SU-DHL-6 (cell line): ENCODE measurements around the gene FANCC.
A peak's percentile ranks its signal among the peaks of the same experiment; 100 is the strongest.

ENCODE experiments used
- H2AFZ ChIP-seq: fragments of 200-600 bp; sonication (generic); 2 replicates; pipeline ENCODE4 v1.6.1; 2014; ENCODE audit warnings: low read depth, mild to moderate bottlenecking, moderate library complexity, mixed read lengths, antibody characterized with exemption, low read length; ENCODE audit not compliant: severe bottlenecking
- H3F3A ChIP-seq: fragments of 200-600 bp; shearing (Covaris generic); 2 replicates; pipeline ENCODE4 v1.6.0; 2016; ENCODE audit warnings: antibody characterized with exemption, mild to moderate bottlenecking; ENCODE audit not compliant: insufficient read depth
- H3K27ac ChIP-seq: fragments of 200-600 bp; sonication (generic); 2 replicates; pipeline ENCODE4 v1.5.1; 2016; ENCODE audit warnings: low read depth, mild to moderate bottlenecking, low read length, moderate library complexity, mixed read lengths
- H3K27me3 ChIP-seq: fragments of 200-600 bp; sonication (generic), shearing (Covaris generic); 2 replicates; pipeline ENCODE4 v1.6.0; 2014; ENCODE audit warnings: mild to moderate bottlenecking, low read length
- H3K36me3 ChIP-seq: fragments of 200-600 bp; sonication (generic); 2 replicates; pipeline ENCODE4 v1.6.1; 2014; ENCODE audit warnings: mild to moderate bottlenecking, low read length, mixed read lengths
- H3K4me2 ChIP-seq: fragments of 300-600, 200-600 bp; shearing (Covaris generic), sonication (generic); 2 replicates; pipeline ENCODE4 v1.6.0; 2014; ENCODE audit warnings: low read length, low read depth, mild to moderate bottlenecking; ENCODE audit not compliant: poor library complexity, severe bottlenecking
- H3K4me3 ChIP-seq: fragments of 200-600 bp; sonication (generic); 2 replicates; pipeline ENCODE4 v1.5.1; 2014; ENCODE audit warnings: antibody characterized with exemption, low read length, mild to moderate bottlenecking, mixed read lengths; ENCODE audit not compliant: insufficient read depth, poor library complexity, severe bottlenecking
- H3K79me2 ChIP-seq: fragments of 200-600 bp; sonication (generic); 2 replicates; pipeline ENCODE4 v1.6.1; 2014; ENCODE audit warnings: mild to moderate bottlenecking, low read length, moderate library complexity; ENCODE audit not compliant: insufficient read depth
- H3K9ac ChIP-seq: fragments of 200-600 bp; sonication (generic); 2 replicates; pipeline ENCODE4 v1.7.0; 2014; ENCODE audit warnings: mild to moderate bottlenecking, low read length
- H3K9me2 ChIP-seq: fragments of 200-600 bp; sonication (generic); replicated peaks from 2 replicates; pipeline ENCODE4 v1.6.1; 2014; ENCODE audit warnings: low read length; ENCODE audit not compliant: insufficient read depth
- H3K9me3 ChIP-seq: fragments of 200-600 bp; sonication (generic); 2 replicates; pipeline ENCODE4 v1.6.1; 2014; ENCODE audit warnings: low read length, mixed read lengths; ENCODE audit not compliant: insufficient read depth
- H4K20me1 ChIP-seq: fragments of 200-600 bp; sonication (generic); 2 replicates; pipeline ENCODE4 v1.6.1; 2014; ENCODE audit warnings: low read depth, mild to moderate bottlenecking, antibody characterized with exemption, low read length, moderate library complexity, mixed read lengths
- EZH2phosphoT487 ChIP-seq: fragments of 200-600 bp; sonication (generic), shearing (Covaris generic); conservative IDR thresholded peaks from 2 replicates; pipeline ENCODE4 v1.6.1; 2018; ENCODE audit warnings: mild to moderate bottlenecking, antibody characterized with exemption, low read length, moderate library complexity, mixed read lengths
- TF ChIP-seq, protein P1 (sequence below): fragments of 200-600 bp; sonication (generic); IDR thresholded peaks from one replicate; pipeline ENCODE4 v1.5.1; 2017; ENCODE audit warnings: antibody characterized with exemption, mild to moderate bottlenecking, low read length, moderate library complexity; ENCODE audit not compliant: insufficient read depth, poor library complexity, severe bottlenecking

The FANCC gene

DNA sequence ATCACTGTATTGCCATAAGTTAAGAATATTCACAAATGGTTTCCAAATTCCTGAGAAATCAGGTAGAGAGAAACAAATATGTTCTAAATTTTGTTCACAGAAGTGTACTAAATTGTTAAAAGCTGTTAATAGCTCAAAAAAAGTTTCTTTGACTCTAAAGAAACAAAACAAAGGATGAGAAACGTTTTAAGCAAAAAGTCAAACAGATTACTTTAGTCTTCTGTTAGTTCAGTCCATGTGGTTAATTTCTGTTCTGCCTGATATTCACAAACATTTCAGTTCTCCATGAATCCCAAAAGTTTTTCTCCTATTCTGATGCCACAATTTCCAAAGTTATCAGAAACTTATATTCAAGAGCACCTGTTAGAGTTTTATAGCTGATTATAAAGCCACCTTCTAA is 7.7 kb upstream of the FANCC start:
- Histone ChIP-seq H3K4me3 (no peak overlapping the region), H3K79me2 (no peaks in the 10 kb centered on the region), H3K27ac (no peak overlapping the region), H3K4me2 (no peak overlapping the region), H3F3A (no peaks in the 10 kb centered on the region), H4K20me1 (no peaks in the 10 kb centered on the region), H2AFZ (no peak overlapping the region), H3K27me3 (no peaks in the 10 kb centered on the region), H3K9me3 (peaks cover 21% of the 10 kb centered on the region; the same call in 1 of the 2 replicates), H3K36me3 (peaks cover 8% of the 10 kb centered on the region; the same call in 1 of the 2 replicates), H3K9ac (no peak overlapping the region), H3K9me2 (no peaks in the 10 kb centered on the region)
- TF ChIP-seq, protein P1, sequence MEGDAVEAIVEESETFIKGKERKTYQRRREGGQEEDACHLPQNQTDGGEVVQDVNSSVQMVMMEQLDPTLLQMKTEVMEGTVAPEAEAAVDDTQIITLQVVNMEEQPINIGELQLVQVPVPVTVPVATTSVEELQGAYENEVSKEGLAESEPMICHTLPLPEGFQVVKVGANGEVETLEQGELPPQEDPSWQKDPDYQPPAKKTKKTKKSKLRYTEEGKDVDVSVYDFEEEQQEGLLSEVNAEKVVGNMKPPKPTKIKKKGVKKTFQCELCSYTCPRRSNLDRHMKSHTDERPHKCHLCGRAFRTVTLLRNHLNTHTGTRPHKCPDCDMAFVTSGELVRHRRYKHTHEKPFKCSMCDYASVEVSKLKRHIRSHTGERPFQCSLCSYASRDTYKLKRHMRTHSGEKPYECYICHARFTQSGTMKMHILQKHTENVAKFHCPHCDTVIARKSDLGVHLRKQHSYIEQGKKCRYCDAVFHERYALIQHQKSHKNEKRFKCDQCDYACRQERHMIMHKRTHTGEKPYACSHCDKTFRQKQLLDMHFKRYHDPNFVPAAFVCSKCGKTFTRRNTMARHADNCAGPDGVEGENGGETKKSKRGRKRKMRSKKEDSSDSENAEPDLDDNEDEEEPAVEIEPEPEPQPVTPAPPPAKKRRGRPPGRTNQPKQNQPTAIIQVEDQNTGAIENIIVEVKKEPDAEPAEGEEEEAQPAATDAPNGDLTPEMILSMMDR: no peak
- TF ChIP-seq EZH2phosphoT487: no peak

DNA sequence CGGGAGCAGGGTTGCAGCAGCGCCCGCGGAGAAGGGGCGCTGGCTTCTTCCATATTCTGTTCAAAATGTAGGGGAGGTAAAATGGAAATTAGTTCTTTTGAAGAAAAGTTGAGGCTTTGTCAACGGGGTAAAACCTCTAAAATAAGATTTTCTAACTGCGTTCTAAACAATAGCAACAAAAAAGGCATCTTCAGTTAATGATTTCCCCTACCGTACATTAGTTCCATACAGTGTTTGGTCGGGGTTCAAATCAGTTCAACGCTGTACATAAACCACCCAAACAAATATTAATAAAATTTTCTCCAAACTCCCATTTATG is 343 bp upstream of the FANCC start:
- TF ChIP-seq, protein P1: no peak
- no peak for TF ChIP-seq EZH2phosphoT487
- Histone ChIP-seq H3K4me2 (peak overlapping the region; percentile 94), H3K9me2 (no peaks in the 10 kb centered on the region), H4K20me1 (0 out of 2 replicates have a peak, but pooled peaks cover 4% of the 10 kb centered on the region), H3K4me3 (peak overlapping the region; percentile 90), H2AFZ (peak overlapping the region; percentile 99), H3K27me3 (no peaks in the 10 kb centered on the region), H3K79me2 (peaks cover 13% of the 10 kb centered on the region; the same call in 1 of the 2 replicates), H3F3A (peaks cover 14% of the 10 kb centered on the region; the same call in 1 of the 2 replicates), H3K9ac (peak overlapping the region; percentile 98), H3K9me3 (no peaks in the 10 kb centered on the region), H3K27ac (peak overlapping the region; percentile 93), H3K36me3 (no peaks in the 10 kb centered on the region)

DNA sequence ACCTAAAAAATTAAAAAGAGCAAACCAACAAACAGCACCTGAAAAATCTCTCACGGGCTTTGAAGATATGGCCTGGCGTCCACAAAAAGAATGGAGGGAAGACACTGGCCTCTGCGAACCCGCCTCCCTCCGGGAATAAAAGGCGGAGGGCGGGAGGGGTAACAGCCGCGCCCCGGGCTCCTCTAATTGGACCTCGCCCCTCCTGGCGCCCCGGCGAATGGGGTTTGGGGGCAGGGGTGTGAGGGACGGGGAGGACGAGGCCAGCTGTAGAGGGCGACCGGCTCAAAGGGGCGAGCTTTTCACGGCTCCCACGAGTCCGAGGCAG is 753 bp downstream of the FANCC start:
- Histone ChIP-seq H4K20me1 (0 out of 2 replicates have a peak, but pooled peaks cover 4% of the 10 kb centered on the region), H3K9me2 (no peaks in the 10 kb centered on the region), H3K27me3 (no peaks in the 10 kb centered on the region), H3K9me3 (no peaks in the 10 kb centered on the region), H3K4me2 (peak overlapping the region; percentile 90), H3K79me2 (peaks cover 24% of the 10 kb centered on the region; the same call in 1 of the 2 replicates), H3K36me3 (no peaks in the 10 kb centered on the region), H3K9ac (peak overlapping the region; percentile 98), H2AFZ (peak overlapping the region; percentile 72), H3K27ac (peak overlapping the region; percentile 93), H3F3A (peaks cover 14% of the 10 kb centered on the region; the same call in 1 of the 2 replicates), H3K4me3 (peak overlapping the region; percentile 68)
- TF ChIP-seq EZH2phosphoT487: no peak
- TF ChIP-seq, protein P1: no peak
